Measurements from ENCODE around the gene TAF4. TPM values are rescaled to one million over a fixed set of nuclear protein-coding genes. Genes with fewer than 3 reads are reported as not detected.
A peak's percentile ranks its signal among the peaks of the same experiment; 100 is the strongest.

Gene TAF4
- polyA plus RNA-seq, 1 donor from 2014 or later = 3.4 TPM

- Mint-ChIP-seq H3K27me3 (peaks cover 12% of the 10 kb centered on the region), H3K9me3 (no peaks in the 10 kb centered on the region), H3K36me3 (no peaks in the 10 kb centered on the region), H3K4me1 (no peaks in the 10 kb centered on the region), H3K27ac (peak overlapping the region in 1 of 3 donors; percentile 46), H3K4me3 (peak overlapping the region in 1 of 4 donors; percentile 47)
These were observed 126.6 kb downstream of the TAF4 start for GRCh38 chr20:61938839-61939690.

DNA sequence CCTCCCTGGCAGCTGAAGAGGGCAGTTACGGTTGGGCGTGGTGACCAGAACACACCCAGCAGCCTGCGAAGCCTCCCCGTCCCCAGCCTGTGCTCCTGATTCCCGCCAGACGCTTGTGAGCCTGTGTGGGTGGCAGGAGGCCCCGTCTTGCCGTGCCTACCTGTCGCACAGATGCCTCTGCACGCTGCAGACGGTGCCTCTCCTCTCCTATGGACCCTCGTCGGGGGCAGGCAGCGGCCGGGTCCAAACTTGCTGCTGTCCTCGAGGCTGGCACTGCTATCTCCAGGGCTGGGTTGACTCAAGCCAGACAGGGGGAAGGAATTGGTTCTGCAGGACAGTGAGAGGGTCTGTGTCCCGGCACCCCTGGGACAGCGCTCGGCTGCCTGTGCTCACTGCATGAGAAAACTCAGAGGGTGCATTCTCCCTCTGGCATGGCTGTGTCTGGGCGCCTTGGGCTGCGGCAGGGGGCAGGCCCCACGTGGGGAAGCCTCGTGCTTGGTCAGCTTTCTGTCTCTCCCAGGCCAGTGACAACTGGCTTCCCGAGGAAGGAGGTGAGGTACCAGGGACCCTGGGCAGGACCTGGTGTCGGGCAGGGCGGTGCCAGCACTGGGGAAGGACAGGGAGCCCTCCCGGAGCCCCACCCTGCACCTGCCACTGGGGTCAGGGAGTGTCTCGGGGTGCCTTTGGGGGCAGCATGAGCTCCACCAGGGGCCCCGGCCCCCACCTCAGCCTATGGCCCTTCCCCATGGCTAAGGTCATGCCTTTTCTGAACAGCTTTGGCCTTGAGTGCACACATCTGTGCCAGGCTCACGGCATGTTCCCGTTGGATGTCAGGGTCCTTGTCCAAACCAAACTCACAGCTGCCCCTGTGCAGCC, 127.5 kb downstream of the TAF4 start:
- peaks cover 12% of the 10 kb centered on the region for H3K27me3 Mint-ChIP-seq
- no peaks in the 10 kb centered on the region for H3K36me3 Mint-ChIP-seq

GRCh38 chr20:61937146-61937962, 128.3 kb downstream of the TAF4 start:
- Mint-ChIP-seq H3K27me3 (peaks cover 12% of the 10 kb centered on the region), H3K4me1 (no peaks in the 10 kb centered on the region), H3K27ac (no peak overlapping the region), H3K4me3 (no peak overlapping the region), H3K9me3 (no peaks in the 10 kb centered on the region), H3K36me3 (no peaks in the 10 kb centered on the region)

More for the DNA sequence above, 127.5 kb downstream of the TAF4 start:
- H3K9me3 Mint-ChIP-seq = no peaks in the 10 kb centered on the region
- no peak overlapping the region for H3K27ac Mint-ChIP-seq
- no peaks in the 10 kb centered on the region for H3K4me1 Mint-ChIP-seq
- H3K4me3 Mint-ChIP-seq = no peak overlapping the region

- H3K27ac Mint-ChIP-seq = no peak overlapping the region
- no peaks in the 10 kb centered on the region for H3K36me3 Mint-ChIP-seq
- peaks cover 14% of the 10 kb centered on the region for H3K27me3 Mint-ChIP-seq
- no peak overlapping the region for H3K4me3 Mint-ChIP-seq
- H3K9me3 Mint-ChIP-seq = no peaks in the 10 kb centered on the region
- H3K4me1 Mint-ChIP-seq = no peaks in the 10 kb centered on the region
These were observed 129.0 kb downstream of the TAF4 start for GRCh38 chr20:61936701-61937131.

DNA sequence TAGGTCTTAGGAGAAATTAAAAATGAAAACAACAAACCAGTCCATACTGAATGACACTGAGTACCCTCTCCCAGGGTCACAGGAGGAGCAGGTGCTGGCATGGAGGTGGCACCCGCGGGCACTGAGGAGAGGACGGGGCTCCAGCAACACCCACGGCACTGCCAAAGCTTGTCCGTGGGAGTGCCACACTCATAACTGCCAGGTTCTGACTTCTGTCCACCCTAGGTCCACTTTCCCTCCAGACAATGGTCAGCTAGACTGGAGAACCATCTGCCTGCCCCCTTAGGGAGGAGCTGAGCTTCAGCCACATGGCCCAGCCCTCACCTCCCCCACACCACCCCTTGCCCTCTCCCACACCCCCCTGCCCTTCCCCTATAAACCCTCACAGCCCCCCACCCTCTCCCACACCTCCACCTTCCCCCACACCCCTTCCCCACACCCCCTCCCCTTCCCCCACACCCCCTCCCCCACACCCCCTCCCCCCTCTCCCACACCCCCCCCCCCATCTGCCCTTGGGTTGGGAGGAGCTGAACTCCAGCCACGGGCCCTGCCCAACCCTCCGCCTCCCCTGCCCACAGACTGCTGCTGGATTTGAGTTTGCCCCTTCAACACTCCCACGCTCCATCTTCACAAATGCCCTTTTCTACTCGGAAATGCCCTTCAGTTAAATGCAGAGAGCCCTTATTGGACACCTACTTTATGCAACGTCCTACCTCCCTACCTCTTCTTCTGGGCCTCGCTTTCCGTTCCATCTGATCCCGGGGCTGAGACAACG, 129.6 kb downstream of the TAF4 start:
- Mint-ChIP-seq H3K4me3 (no peak overlapping the region), H3K4me1 (no peaks in the 10 kb centered on the region), H3K9me3 (no peaks in the 10 kb centered on the region), H3K36me3 (no peaks in the 10 kb centered on the region), H3K27ac (no peak overlapping the region), H3K27me3 (peaks cover 14% of the 10 kb centered on the region)

- no peak overlapping the region for H3K27ac Mint-ChIP-seq
- no peaks in the 10 kb centered on the region for H3K9me3 Mint-ChIP-seq
- no peaks in the 10 kb centered on the region for H3K4me1 Mint-ChIP-seq
- no peaks in the 10 kb centered on the region for H3K36me3 Mint-ChIP-seq
- H3K27me3 Mint-ChIP-seq = peaks cover 14% of the 10 kb centered on the region
- H3K4me3 Mint-ChIP-seq = no peak overlapping the region
These were observed 130.8 kb downstream of the TAF4 start for GRCh38 chr20:61934716-61935530.

DNA sequence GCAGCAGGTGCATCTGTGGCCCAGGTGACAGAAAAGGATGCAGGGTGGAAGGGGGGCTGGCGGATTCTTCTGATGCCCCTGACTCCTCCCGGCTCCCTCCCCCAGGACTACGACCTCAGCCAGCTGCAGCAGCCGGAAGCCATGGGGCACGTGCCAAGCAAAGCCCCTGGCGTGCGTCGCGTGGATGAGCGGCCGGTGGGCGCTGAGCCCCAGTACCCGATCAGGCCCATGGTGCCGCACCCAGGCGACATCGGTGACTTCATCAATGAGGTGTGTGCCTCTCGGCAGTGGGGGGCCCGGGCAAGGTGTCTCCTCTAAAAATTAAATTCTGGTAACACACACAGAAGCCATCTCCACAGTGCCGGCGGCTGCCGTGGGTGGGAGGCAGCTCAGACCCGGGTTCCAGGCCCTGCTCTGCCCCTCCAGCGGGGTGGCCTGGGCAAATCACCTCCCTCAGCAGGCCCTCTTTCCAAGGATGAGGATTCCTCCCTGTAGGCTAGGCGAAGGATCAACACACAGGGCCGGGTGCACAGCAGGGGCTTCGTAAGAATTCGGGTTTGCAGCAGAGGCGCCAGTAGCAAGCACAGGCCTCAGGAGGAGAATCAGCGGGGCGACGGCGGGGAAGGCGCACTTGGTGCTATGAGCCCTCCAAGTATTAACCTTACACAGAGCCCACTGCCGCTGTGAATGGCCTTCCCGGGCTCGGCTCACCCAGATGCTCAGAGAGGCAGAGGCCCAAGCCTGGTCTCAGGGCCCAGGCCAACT, 131.5 kb downstream of the TAF4 start:
- peaks cover 14% of the 10 kb centered on the region for H3K27me3 Mint-ChIP-seq
- H3K27ac Mint-ChIP-seq = no peak overlapping the region
- H3K4me1 Mint-ChIP-seq = no peaks in the 10 kb centered on the region
- H3K9me3 Mint-ChIP-seq = no peaks in the 10 kb centered on the region
- H3K36me3 Mint-ChIP-seq = no peaks in the 10 kb centered on the region
- no peak overlapping the region for H3K4me3 Mint-ChIP-seq

DNA sequence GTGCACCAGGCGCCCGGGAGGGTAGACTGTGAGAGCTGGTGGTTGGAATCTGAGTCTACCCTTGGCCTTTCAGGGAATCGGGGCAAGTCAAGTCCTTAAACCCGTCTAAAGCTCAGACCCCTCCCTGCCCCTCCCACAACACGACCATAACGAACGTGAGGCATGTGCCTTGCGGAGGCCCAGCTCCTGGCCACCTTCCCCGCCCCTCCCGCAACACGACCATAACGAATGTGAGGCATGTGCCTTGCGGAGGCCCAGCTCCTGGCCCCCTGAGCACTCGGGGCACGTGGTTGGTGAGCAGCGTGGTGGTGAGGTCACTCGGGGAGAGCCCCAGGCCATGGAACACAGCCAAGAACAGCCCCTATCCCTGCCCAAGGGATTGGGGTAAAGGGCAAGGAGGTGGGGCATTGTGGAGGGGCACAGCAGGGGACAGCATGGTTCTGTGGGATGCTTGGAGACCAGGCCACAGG, 132.2 kb downstream of the TAF4 start:
- no peaks in the 10 kb centered on the region for H3K36me3 Mint-ChIP-seq
- no peaks in the 10 kb centered on the region for H3K4me1 Mint-ChIP-seq
- H3K27ac Mint-ChIP-seq = no peak overlapping the region
- no peak overlapping the region for H3K4me3 Mint-ChIP-seq
- H3K9me3 Mint-ChIP-seq = no peaks in the 10 kb centered on the region
- peaks cover 13% of the 10 kb centered on the region for H3K27me3 Mint-ChIP-seq

DNA sequence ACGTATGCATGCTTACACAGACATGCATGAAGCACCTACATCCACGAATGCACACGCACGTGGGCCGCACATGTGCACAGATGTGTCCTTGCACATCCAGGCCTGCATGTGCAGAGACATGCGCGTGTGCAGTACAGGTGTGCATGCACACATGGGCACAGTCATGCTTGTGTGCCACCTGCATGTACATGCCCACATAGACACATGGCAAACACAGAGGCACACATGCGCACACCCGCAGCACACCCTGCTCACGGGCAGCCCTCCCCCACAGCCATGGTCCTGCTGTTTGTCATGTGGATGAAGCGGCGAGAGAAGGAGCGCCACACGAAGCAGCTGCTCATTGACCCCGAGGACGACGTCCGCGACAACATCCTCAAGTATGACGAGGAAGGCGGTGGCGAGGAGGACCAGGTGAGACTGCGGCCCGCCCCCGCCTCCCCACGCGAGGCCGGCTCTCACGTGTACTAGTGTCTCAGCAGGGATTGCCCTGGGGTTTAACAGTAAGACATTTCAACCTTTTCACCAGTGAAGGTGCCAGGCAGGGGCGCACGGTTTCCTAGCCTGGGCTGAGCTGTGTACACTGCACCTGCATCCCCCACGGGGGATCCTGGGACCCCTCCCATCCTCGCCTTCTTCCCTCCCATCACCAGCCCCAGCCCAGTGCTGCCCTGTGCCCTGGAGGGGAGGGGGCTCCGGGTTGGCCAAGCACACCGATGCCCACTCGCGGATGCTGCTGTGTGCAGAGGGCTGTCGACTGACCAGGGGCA, 132.8 kb downstream of the TAF4 start:
- Mint-ChIP-seq H3K36me3 (no peaks in the 10 kb centered on the region), H3K4me1 (no peaks in the 10 kb centered on the region), H3K27ac (no peak overlapping the region), H3K9me3 (no peaks in the 10 kb centered on the region), H3K27me3 (peaks cover 13% of the 10 kb centered on the region), H3K4me3 (no peak overlapping the region)

- H3K4me1 Mint-ChIP-seq = no peaks in the 10 kb centered on the region
- no peaks in the 10 kb centered on the region for H3K36me3 Mint-ChIP-seq
- no peaks in the 10 kb centered on the region for H3K9me3 Mint-ChIP-seq
- H3K4me3 Mint-ChIP-seq = peak overlapping the region in 1 of 4 donors; percentile 71
- H3K27me3 Mint-ChIP-seq = peaks cover 12% of the 10 kb centered on the region
- H3K27ac Mint-ChIP-seq = no peak overlapping the region
These were observed 133.5 kb downstream of the TAF4 start for GRCh38 chr20:61932199-61932592.

GRCh38 chr20:61931476-61932198, 134.0 kb downstream of the TAF4 start:
- Mint-ChIP-seq H3K4me1 (no peaks in the 10 kb centered on the region), H3K27me3 (peaks cover 10% of the 10 kb centered on the region), H3K9me3 (no peaks in the 10 kb centered on the region), H3K27ac (no peak overlapping the region), H3K36me3 (no peaks in the 10 kb centered on the region), H3K4me3 (peak overlapping the region in 1 of 4 donors; percentile 71)
